Karpas-422 (cell line): ENCODE results near the gene KLHL7. TPM values are rescaled to one million over a fixed set of nuclear protein-coding genes. Genes with fewer than 3 reads are reported as not detected.

Experiments
- DNase-seq: peaks from one replicate; pipeline ENCODE4 v3.0.0-alpha.2; 2015
- H2AFZ ChIP-seq: fragments of 200-600 bp; sonication (generic); 2 replicates; pipeline ENCODE4 v1.6.1; 2014; ENCODE audit warnings: antibody characterized with exemption, low read length, mixed read lengths
- H3K27ac ChIP-seq: fragments of 200-600 bp; sonication (generic); 2 replicates; pipeline ENCODE4 v1.5.1; 2014; ENCODE audit warnings: mild to moderate bottlenecking, low read length, moderate library complexity
- H3K27me3 ChIP-seq: fragments of 200-600 bp; sonication (generic); 2 replicates; pipeline ENCODE4 v1.6.1; 2014; ENCODE audit warnings: low read length, mixed read lengths
- H3K36me3 ChIP-seq: fragments of 200-600 bp; sonication (generic); 2 replicates; pipeline ENCODE4 v1.6.1; 2014; ENCODE audit warnings: low read length, mixed read lengths; ENCODE audit not compliant: insufficient read depth
- H3K4me1 ChIP-seq: fragments of 200-600 bp; sonication (generic); 2 replicates; pipeline ENCODE4 v1.6.1; 2014; ENCODE audit warnings: mild to moderate bottlenecking, low read length, mixed read lengths
- H3K4me2 ChIP-seq: fragments of 200-600 bp; sonication (generic); 2 replicates; pipeline ENCODE4 v1.6.1; 2014; ENCODE audit warnings: low read length, low read depth, mild to moderate bottlenecking; ENCODE audit not compliant: poor library complexity, severe bottlenecking
- H3K4me3 ChIP-seq: fragments of 200-600 bp; sonication (generic); 2 replicates; pipeline ENCODE4 v1.5.1; 2014; ENCODE audit warnings: mild to moderate bottlenecking, antibody characterized with exemption, low read length, mixed read lengths
- H3K79me2 ChIP-seq: fragments of 200-600 bp; sonication (generic); 2 replicates; pipeline ENCODE4 v1.6.1; 2014; ENCODE audit warnings: mild to moderate bottlenecking, low read length, mixed read lengths
- H3K9ac ChIP-seq: fragments of 200-600 bp; sonication (generic); 2 replicates; pipeline ENCODE4 v1.6.0; 2014; ENCODE audit warnings: low read length
- H3K9me2 ChIP-seq: fragments of 200-600 bp; sonication (generic), shearing (Covaris generic); replicated peaks from 2 replicates; pipeline ENCODE4 v1.6.0; 2014; ENCODE audit warnings: mild to moderate bottlenecking, low read length, moderate library complexity; ENCODE audit not compliant: insufficient read depth
- H3K9me3 ChIP-seq: fragments of 300-700, 200-600 bp; sonication (generic); 2 replicates; pipeline ENCODE4 v1.6.1; 2014; ENCODE audit warnings: low read length, mixed read lengths
- H4K20me1 ChIP-seq: fragments of 200-600 bp; sonication (generic); 2 replicates; pipeline ENCODE4 v1.6.1; 2014; ENCODE audit warnings: mild to moderate bottlenecking, antibody characterized with exemption, low read length, low read depth; ENCODE audit not compliant: insufficient read depth
- total RNA-seq: library from RNA; depleted of rRNA; stranded (reverse); fragments of >200 nt; shearing (Covaris generic); gene quantifications from 2 replicates; pipeline ENCODE4 v1.2.3, GENCODE V29; 2014; ENCODE audit warnings: low replicate concordance

Gene KLHL7
- total RNA-seq, 1 experiment from 2014 or later: 20.2 TPM

GRCh38 chr7:23133797-23134196 is 28.2 kb downstream of the KLHL7 start:
- no peaks in the 10 kb centered on the region for H3K27me3 ChIP-seq
- H4K20me1 ChIP-seq: no peaks in the 10 kb centered on the region
- H3K4me2 ChIP-seq: no peak overlapping the region
- no peaks in the 10 kb centered on the region for H3K79me2 ChIP-seq
- H3K36me3 ChIP-seq: no peaks in the 10 kb centered on the region
- H3K9ac ChIP-seq: no peak overlapping the region
- H3K9me3 ChIP-seq: no peaks in the 10 kb centered on the region
- H3K4me3 ChIP-seq: no peak overlapping the region
- no peak for DNase-seq
- H3K4me1 ChIP-seq: no peaks in the 10 kb centered on the region
- H3K27ac ChIP-seq: no peak overlapping the region
- H3K9me2 ChIP-seq: no peaks in the 10 kb centered on the region
- H2AFZ ChIP-seq: no peak overlapping the region

DNA sequence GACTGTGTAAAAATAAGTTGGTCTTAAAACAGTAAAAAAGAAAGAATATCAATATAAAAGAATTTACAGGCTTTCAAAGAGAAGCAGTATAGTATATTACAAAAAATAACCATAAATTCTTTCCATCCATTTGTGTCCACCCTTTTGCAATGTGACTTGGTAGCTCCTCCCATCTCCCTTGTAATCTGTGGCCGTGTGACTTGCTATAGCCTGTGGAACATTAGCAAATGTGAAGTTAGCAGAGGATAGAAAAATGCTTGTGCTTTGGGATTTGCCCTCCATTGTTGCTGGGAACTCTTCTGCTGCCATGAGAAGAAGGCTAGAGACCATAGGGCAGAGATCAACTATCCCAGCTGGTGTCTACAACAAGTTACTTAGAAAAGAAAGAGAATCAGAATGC is 30.2 kb downstream of the KLHL7 start:
- DNase-seq: no peak
- H3K4me1 ChIP-seq: no peaks in the 10 kb centered on the region
- H3K36me3 ChIP-seq: no peaks in the 10 kb centered on the region
- H3K9me3 ChIP-seq: no peaks in the 10 kb centered on the region
- no peak overlapping the region for H3K4me3 ChIP-seq
- no peaks in the 10 kb centered on the region for H3K27me3 ChIP-seq
- no peaks in the 10 kb centered on the region for H3K79me2 ChIP-seq
- H3K27ac ChIP-seq: no peak overlapping the region
- no peak overlapping the region for H3K4me2 ChIP-seq
- H3K9ac ChIP-seq: no peak overlapping the region
- H4K20me1 ChIP-seq: no peaks in the 10 kb centered on the region
- H3K9me2 ChIP-seq: no peaks in the 10 kb centered on the region
- no peak overlapping the region for H2AFZ ChIP-seq

GRCh38 chr7:23136216-23136615 is 30.6 kb downstream of the KLHL7 start:
- H3K9ac ChIP-seq: no peak overlapping the region
- no peak overlapping the region for H3K4me2 ChIP-seq
- no peak overlapping the region for H3K4me3 ChIP-seq
- no peaks in the 10 kb centered on the region for H3K9me2 ChIP-seq
- no peaks in the 10 kb centered on the region for H4K20me1 ChIP-seq
- no peak overlapping the region for H3K27ac ChIP-seq
- DNase-seq: no peak
- no peaks in the 10 kb centered on the region for H3K79me2 ChIP-seq
- no peaks in the 10 kb centered on the region for H3K27me3 ChIP-seq
- H3K9me3 ChIP-seq: no peaks in the 10 kb centered on the region
- no peaks in the 10 kb centered on the region for H3K4me1 ChIP-seq
- no peaks in the 10 kb centered on the region for H3K36me3 ChIP-seq
- H2AFZ ChIP-seq: no peak overlapping the region

DNA sequence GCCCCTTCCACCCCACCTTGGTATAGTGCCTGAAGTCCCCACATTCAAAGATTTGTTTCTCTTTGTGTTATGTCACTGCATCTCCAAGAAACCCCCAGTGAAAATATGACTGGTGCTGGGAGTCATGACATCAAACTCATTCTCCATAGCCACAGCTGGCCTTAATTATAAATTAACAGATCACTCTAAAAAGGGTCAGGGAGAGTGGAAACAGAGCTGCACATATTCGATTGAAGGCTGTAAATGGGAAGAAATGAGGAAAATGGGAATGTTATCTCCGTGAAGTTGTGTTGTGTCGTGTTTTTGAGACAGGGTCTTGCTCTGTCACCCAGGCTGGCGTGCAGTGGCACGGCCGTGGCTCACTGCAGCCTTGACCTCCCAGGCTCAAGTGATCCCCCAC is 52.1 kb downstream of the KLHL7 start:
- Histone ChIP-seq H3K27ac (no peak overlapping the region), H3K9me3 (no peaks in the 10 kb centered on the region), H2AFZ (no peak overlapping the region), H4K20me1 (no peaks in the 10 kb centered on the region), H3K4me1 (no peaks in the 10 kb centered on the region), H3K36me3 (no peaks in the 10 kb centered on the region), H3K27me3 (no peaks in the 10 kb centered on the region), H3K79me2 (no peaks in the 10 kb centered on the region), H3K4me2 (no peak overlapping the region), H3K9ac (no peak overlapping the region), H3K4me3 (no peak overlapping the region), H3K9me2 (no peaks in the 10 kb centered on the region)
- no peak for DNase-seq

GRCh38 chr7:23158546-23158945 is 53.0 kb downstream of the KLHL7 start:
- H3K79me2 ChIP-seq: no peaks in the 10 kb centered on the region
- no peaks in the 10 kb centered on the region for H4K20me1 ChIP-seq
- no peak for DNase-seq
- no peaks in the 10 kb centered on the region for H3K4me1 ChIP-seq
- H3K27me3 ChIP-seq: no peaks in the 10 kb centered on the region
- no peaks in the 10 kb centered on the region for H3K36me3 ChIP-seq
- H3K4me2 ChIP-seq: no peak overlapping the region
- no peak overlapping the region for H3K9ac ChIP-seq
- no peak overlapping the region for H2AFZ ChIP-seq
- no peak overlapping the region for H3K27ac ChIP-seq
- H3K9me3 ChIP-seq: no peaks in the 10 kb centered on the region
- H3K9me2 ChIP-seq: no peaks in the 10 kb centered on the region
- no peak overlapping the region for H3K4me3 ChIP-seq

DNA sequence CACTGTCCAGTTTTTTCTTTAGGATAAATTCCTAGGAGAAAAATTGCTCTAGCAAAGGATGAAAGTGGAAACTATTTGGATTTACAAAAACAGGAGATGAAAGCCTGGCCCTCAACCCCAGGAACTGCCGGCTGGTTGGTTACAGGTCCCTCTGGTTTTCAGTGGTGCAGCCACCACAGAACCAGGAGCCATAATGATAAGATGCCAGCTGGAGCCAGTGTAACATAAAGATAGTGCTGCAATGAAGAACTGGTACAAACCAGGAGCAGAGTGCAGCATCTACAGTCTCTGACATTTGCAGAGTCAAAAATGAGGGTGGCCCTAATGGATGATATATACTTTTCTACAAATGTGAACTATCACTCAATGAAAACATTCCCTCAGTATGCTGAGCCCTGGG is 55.9 kb downstream of the KLHL7 start:
- no peaks in the 10 kb centered on the region for H3K9me2 ChIP-seq
- H4K20me1 ChIP-seq: no peaks in the 10 kb centered on the region
- no peaks in the 10 kb centered on the region for H3K9me3 ChIP-seq
- H3K9ac ChIP-seq: no peak overlapping the region
- no peak for DNase-seq
- no peaks in the 10 kb centered on the region for H3K27me3 ChIP-seq
- H3K4me2 ChIP-seq: no peak overlapping the region
- no peak overlapping the region for H2AFZ ChIP-seq
- H3K4me1 ChIP-seq: no peaks in the 10 kb centered on the region
- no peak overlapping the region for H3K27ac ChIP-seq
- H3K4me3 ChIP-seq: no peak overlapping the region
- no peaks in the 10 kb centered on the region for H3K79me2 ChIP-seq
- no peaks in the 10 kb centered on the region for H3K36me3 ChIP-seq

DNA sequence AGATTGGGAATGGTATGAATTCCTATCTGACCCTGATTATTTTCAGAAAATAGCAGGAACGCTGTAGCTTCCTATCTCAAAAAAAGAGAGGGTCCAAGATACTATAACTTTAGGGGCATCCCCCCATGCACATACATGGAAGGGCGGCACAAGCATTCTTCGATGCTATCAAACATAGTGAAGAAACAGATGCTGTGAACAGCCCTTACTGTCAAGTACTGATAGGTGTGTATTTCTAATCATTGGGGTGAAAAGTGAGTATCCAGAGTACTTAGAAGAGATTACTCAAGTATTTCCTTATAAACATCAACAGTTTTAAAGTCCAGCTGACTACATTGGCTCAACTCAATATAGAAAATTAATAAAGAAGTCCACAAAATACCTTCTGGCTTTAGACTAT is 59.3 kb downstream of the KLHL7 start:
- Histone ChIP-seq H3K9me3 (no peaks in the 10 kb centered on the region), H3K4me3 (no peak overlapping the region), H3K9me2 (no peaks in the 10 kb centered on the region), H3K9ac (no peak overlapping the region), H3K36me3 (no peaks in the 10 kb centered on the region), H4K20me1 (no peaks in the 10 kb centered on the region), H3K4me1 (no peaks in the 10 kb centered on the region), H2AFZ (no peak overlapping the region), H3K27ac (no peak overlapping the region), H3K4me2 (no peak overlapping the region), H3K79me2 (no peaks in the 10 kb centered on the region), H3K27me3 (no peaks in the 10 kb centered on the region)
- DNase-seq: no peak

DNA sequence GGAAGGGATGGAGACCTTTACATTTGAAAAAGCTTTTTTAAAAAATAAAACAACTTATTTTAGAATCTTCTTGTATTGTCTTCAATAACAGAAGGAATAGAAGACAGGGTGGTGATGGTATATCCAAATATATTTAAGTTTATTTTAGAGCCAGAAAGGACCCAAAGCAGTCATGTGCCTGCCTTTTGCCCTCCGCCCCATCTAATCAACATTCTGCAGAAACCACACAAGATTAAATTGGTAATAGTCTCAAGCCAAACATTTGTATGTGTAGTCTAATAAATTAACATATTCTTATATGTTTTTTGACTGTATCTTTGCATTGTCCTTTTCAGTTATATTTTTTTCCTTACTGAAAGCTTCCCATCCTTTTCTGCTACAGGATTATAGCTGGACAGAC is 59.7 kb downstream of the KLHL7 start:
- no peaks in the 10 kb centered on the region for H3K9me3 ChIP-seq
- H3K79me2 ChIP-seq: no peaks in the 10 kb centered on the region
- no peak overlapping the region for H3K27ac ChIP-seq
- no peak overlapping the region for H3K4me3 ChIP-seq
- H3K4me1 ChIP-seq: no peaks in the 10 kb centered on the region
- no peak overlapping the region for H3K4me2 ChIP-seq
- no peaks in the 10 kb centered on the region for H3K36me3 ChIP-seq
- no peak overlapping the region for H2AFZ ChIP-seq
- no peaks in the 10 kb centered on the region for H3K27me3 ChIP-seq
- H4K20me1 ChIP-seq: no peaks in the 10 kb centered on the region
- DNase-seq: no peak
- H3K9me2 ChIP-seq: no peaks in the 10 kb centered on the region
- H3K9ac ChIP-seq: no peak overlapping the region

DNA sequence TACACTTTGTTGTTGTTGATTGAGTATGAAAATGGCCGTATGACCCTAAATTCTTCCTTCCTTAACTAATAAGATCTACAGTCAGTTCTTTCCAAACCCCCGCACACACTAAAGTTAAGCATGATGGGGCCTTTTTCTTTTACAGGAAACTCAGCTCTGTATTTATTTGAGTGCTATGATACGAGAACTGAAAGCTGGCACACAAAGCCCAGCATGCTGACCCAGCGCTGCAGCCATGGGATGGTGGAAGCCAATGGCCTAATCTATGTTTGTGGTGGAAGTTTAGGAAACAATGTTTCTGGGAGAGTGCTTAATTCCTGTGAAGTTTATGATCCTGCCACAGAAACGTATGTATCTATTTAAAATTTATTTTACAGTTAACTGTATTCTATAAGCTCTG is 62.1 kb downstream of the KLHL7 start:
- no peak for DNase-seq
- Histone ChIP-seq H3K9ac (no peak overlapping the region), H3K27ac (no peak overlapping the region)

More for the DNA sequence above, 62.1 kb downstream of the KLHL7 start:
- no peak overlapping the region for H3K4me2 ChIP-seq
- no peaks in the 10 kb centered on the region for H3K79me2 ChIP-seq
- no peaks in the 10 kb centered on the region for H3K9me2 ChIP-seq
- H3K4me1 ChIP-seq: no peaks in the 10 kb centered on the region
- H2AFZ ChIP-seq: no peak overlapping the region
- no peaks in the 10 kb centered on the region for H3K9me3 ChIP-seq
- no peak overlapping the region for H3K4me3 ChIP-seq
- no peaks in the 10 kb centered on the region for H3K27me3 ChIP-seq
- no peaks in the 10 kb centered on the region for H3K36me3 ChIP-seq
- H4K20me1 ChIP-seq: no peaks in the 10 kb centered on the region
